T-helper 2 cell (primary cell): Measurements from ENCODE around the gene LYPD6B.

Experiments
- DNase-seq, 5 experiments: peaks; one replicate each; pipeline versions ENCODE4 v3.0.0 to v3.0.0-alpha.2; 2012 to 2022
- total RNA-seq, 2 donors: gene quantifications; one replicate each; lab custom pipeline; 2026; lab: John Stamatoyannopoulos, UW

Gene LYPD6B
- 0 reads per million in 2 donors for total RNA-seq

- no peak for DNase-seq
Observed at GRCh38 chr2:149038442-149039212, at the start of gene LYPD6B. LYPD6B (plus strand) TSS chr2:149038699; CDS start chr2:149130949, 92,250 bp downstream.

GRCh38 chr2:148989882-148990493 lies 48.5 kb upstream of the LYPD6B start:
- peak in 2 of 5 experiments; percentile 23 to 73 for DNase-seq

GRCh38 chr2:148990968-148991367 lies 47.5 kb upstream of the LYPD6B start:
- DNase-seq = no peak

GRCh38 chr2:148992448-148992847 lies 46.1 kb upstream of the LYPD6B start:
- no peak for DNase-seq

GRCh38 chr2:148993351-148993750 lies 45.1 kb upstream of the LYPD6B start:
- no peak for DNase-seq

- DNase-seq = no peak
Observed at GRCh38 chr2:148994341-148994740, 44.2 kb upstream of the LYPD6B start.

- no peak for DNase-seq
Observed at GRCh38 chr2:148996805-148997204, 41.7 kb upstream of the LYPD6B start.

GRCh38 chr2:148998165-148998830 lies 40.2 kb upstream of the LYPD6B start:
- no peak for DNase-seq

- DNase-seq = no peak
Observed at GRCh38 chr2:148998831-148999200, 39.7 kb upstream of the LYPD6B start.

GRCh38 chr2:148999451-148999921 lies 39.0 kb upstream of the LYPD6B start:
- DNase-seq = no peak

GRCh38 chr2:149000158-149000938 lies 38.2 kb upstream of the LYPD6B start:
- no peak for DNase-seq

GRCh38 chr2:149001496-149001895 lies 37.0 kb upstream of the LYPD6B start:
- no peak for DNase-seq

GRCh38 chr2:149002378-149002890 lies 36.1 kb upstream of the LYPD6B start:
- DNase-seq = no peak

GRCh38 chr2:149002891-149003740 lies 35.4 kb upstream of the LYPD6B start:
- no peak for DNase-seq

GRCh38 chr2:149004836-149005235 lies 33.7 kb upstream of the LYPD6B start:
- DNase-seq = no peak

GRCh38 chr2:149005471-149006077 lies 32.9 kb upstream of the LYPD6B start:
- DNase-seq = no peak

GRCh38 chr2:149006883-149007543 lies 31.5 kb upstream of the LYPD6B start:
- DNase-seq = no peak

GRCh38 chr2:149008381-149008780 lies 30.1 kb upstream of the LYPD6B start:
- no peak for DNase-seq

GRCh38 chr2:149009576-149010461 lies 28.7 kb upstream of the LYPD6B start:
- DNase-seq = no peak

- DNase-seq = no peak
Observed at GRCh38 chr2:149012545-149012944, 26.0 kb upstream of the LYPD6B start.
